HG03159 (cell line): Measurements from ENCODE around the gene ALG2.

Experiments used
- ATAC-seq: cut with Tn5 transposase; IDR thresholded peaks from one replicate; pipeline ENCODE4 v1.9.1; 2021; ENCODE audit warnings: mild to moderate bottlenecking, moderate library complexity; ENCODE audit not compliant: unreplicated experiment

ALG2 gene

DNA sequence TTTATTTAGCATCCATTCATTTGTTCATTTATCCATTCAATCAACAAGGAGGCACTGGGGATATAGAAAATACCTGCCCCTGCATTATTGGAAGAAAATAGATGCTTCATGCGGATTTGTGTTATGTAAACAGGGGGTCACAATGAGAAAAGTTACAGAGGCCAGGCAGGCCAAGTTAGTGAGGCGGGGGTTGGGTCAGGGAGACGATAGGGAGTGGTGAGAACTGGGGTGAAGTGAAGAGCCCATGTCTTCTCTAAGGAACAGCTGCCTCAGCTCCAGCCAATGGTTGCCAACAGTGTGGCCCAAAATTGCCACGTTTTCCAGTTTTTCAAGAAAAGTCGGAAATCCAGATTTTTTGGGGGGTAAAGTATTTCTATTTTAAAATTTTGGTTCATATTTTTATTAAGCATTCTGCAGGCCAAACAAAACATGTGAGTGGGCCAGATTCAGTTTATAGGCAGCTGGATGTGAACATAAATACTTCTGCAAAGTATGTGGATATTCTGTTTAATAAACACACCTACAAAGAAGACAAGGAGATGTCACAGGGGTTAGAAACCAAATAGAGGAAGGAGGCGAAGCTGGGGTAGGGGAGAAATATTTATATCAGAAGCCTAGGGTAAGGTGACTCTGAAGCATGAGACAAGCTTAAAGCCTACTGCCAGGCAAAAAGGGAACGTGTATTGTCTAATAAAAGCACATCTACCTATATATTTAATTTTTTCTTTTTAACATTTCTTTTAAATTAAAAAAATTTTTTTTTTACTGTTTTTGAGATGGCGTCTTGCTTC lies 44.0 kb downstream of the ALG2 start:
- ATAC-seq: no peak

DNA sequence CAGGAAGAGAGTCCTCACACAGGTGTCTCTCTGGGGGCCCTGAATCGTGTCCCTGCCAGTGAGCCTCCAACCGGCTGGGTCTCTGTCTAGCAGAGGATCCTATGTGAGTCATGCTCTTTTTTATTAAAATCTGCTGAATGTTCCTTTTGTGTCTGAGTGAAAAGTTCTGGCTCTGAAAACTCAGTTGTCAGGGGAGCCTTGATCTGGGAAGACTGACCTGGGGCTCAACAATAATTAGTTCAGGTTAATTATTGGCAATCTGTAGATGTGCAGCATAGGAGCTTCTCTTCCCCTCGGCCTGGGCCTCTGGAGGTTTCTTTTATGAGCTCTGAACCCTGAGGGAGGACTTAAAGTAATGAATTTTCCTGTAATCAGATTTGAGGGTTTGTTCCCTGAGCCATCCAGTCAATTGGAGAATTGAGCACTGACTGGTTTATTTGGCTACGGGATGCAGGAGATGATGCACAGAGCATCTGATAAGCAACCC lies 45.2 kb downstream of the ALG2 start:
- no peak for ATAC-seq

DNA sequence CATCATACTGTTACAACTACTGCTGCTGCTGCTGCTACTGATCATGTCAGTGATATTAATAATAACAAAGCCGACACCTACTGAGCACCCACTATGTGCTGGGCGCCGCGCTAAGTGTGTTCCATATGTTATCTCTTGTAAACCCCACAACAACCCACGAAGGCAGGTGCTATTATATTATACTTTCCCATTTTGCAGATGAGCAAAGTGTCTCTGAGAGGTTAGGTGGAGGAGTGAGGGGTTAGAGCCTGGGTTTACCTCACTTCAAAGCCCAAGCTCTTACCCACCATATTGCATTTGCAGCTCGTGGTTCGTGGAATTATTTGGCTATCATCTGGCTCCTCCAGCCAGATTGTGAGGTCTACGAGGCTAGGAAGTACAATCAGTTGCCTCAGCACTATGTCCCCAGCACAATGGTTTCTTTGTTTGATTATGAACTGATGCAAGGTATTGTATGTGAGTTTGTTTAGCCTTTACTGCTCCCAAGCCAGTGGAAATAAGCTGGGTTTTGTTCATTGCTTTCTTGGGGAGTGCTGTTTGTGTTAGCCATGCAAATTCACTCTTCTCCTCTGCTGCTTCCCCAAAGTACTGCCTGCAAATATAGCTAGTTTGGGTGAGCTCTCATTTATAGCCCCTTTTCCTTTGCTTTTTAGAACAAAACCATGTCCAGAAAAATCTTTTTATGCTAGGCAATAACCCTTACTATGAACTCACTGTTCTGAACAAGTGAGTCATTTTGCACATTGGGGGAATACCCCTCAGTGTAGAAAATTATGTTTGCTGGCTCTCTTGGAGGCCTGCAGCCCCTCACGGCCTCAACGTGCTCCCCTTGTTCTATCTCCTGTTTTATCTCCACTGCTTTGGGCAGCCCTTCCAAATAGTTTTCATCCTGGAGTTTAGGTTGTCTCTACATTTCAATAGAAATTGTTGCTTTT lies 47.9 kb downstream of the ALG2 start:
- peak; percentile 57 for ATAC-seq

DNA sequence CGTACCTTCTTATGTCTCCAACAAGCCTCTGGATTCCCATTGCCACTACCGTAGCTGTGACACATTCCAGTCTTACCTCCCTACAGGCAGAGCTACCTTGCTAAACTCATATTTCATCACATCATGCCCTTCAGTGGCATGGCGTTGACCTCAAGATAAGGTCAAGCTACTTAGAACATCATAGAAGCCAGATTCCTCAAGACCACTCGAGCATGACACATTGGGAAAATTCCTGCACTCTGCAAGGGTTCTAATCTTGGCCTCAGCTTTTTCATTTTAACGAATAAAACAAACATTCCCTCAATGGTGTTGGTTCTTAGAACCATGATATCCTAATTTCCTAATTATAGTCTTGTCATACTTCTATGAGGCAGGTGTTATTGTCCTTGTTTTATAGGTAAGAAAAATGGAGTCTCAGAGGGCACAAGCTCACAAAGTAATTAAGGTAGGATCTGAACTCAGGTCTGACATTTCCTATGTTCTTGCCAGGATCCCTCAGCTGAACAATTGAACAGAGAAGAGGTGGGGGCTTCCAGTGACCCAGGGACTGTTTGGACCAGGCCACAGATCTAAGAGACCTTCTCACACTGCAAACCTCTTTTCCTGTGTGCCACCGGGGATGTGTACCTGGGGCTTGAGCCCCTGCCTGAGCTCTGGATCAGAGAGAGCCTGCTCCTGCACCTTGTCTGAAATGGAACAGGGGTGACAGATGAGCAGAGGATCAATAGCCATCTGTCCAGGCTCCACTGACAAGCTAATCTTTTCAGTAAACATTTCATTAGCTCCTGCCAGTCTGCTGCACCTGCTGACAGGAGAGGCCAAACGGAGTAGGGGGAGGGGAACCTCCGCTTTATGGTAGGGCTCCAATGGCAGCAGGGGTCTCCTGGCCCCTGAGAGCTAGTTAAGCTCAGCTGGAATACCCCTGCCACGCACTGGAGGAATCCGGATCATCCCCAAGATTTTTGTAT lies 49.3 kb downstream of the ALG2 start:
- no peak for ATAC-seq

DNA sequence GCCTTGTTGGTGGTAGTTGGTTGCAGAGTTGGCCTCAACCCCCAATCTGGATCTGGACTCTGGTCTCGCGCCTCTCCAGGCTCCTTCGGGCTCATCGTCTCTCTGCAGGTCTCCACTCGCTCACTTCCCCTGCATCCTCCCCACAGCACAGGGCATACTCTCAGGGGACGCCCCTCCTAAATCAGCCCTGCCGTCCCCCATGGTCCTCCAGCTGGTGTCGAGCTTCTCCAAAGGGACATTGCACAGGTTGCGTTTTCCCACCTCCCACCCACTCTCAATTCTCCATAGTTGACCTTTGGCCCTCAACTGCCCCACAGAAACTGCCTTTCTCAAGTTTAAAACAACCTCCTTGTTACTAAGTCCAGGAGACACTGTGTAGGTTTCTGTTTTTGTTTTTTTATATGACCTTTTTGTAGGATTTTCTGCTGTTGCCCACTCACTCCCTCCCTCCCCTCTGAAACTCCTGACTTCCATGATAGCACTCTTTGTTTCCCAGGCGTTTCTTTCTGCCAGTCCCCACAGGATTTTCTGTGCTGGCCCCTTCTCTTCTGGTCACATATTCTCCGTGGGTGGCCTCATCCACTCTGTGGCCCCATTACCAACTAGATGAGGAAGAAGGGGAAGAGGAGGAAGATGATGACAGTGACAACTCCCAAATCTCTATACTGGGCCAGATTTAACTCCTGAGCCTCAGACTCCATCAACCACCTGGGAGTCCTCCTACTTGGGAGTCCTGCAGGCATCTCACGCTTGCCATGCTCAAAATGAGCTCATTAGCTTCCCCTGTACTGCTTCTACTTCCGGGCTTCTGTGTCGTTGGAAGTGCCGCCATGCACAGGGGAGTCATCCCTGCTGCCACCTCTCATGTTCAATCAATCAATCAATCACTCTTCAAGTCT lies 50.3 kb downstream of the ALG2 start:
- no peak for ATAC-seq

DNA sequence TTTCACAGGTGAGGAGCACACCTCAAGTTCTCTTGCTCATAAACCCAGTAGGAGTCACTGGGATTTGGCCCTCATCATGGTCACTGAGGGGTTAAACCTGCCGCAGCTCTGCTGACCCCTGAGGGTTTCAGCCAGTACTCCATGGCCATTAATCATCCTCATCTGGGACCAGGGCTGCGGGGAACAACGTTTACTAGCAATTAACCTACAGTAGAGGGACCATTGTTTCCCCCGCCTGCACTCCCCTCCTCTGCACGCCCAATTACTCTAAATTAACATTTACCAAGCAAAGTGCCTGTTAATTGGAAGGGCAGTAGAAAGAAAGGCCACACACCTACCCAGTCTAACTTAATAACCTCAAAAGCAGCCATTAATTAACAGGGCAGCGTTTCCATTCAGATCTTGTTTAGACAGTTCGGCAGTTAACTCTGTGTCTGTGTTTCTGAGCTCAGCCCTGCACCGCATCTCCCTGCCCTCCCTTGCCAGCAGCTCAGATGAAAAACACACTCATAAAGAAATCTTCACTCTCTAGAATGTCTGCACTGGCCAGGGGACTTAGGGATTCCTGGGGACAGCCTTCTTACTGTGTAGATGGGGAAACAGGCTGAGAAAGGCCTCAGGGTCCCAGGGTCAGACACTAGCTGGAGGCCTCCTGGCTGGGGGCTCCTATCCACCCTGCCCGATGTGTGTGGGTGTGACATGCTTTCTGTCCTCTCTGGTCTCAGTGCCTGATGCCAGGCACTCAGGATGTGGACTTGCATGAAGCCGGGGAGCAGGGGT lies 51.6 kb downstream of the ALG2 start:
- no peak for ATAC-seq

DNA sequence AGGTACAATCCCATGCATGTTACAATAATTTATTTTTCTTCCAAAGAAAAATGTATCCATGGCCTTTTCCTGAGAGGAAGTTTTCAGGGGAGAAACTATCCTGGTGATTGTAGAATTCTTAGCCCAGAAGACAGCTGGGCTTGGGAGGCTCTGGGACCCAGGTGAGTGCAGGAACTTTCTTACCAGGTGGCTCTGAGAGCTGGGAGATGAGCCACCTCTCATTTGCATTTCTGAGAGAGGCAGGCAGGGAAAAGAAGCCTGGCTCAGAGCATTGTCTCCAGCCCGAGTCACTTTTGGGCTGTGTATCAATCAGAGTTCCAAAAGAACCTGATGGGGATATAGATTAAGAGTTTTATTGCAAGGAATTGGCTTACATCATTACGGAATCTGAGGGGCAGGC lies 52.7 kb downstream of the ALG2 start:
- ATAC-seq: no peak

DNA sequence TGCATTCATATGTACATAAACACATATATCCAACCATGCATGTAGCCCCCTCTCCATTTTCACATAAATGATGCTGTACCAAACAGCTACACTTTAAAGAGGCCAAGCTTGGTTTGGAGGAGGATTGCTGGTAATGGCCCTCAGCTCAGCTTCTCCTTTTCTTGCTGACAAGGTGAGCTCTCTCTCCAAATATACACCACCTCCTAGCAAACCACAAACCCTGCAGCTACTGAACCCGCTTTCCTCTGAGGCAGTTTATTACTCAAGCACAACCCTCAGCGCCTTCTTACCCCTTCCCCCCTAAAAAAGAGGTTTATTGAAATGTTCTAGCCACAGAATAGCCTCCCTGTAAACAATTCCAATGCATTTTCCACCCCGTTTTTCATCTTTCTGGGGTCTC lies 54.0 kb downstream of the ALG2 start:
- ATAC-seq: no peak

DNA sequence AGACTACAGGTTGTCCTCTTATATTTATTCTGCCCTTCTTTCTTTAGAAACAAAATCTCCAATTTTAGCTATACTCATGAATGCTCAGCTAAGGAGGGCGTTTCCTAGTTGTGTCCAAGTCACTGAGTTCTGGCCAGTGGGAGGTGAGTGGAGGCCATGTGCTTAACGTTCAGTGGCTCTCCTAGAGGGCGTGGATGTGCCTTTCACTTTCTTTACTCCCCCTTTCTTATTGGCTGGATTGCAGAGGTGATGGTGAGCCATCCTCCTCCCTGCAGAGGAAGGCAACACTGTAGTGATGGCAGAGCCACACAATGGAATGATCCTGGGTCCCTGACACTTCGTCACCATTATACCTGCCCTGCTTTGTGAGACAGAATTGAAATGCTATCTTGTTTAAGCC lies 54.6 kb downstream of the ALG2 start:
- ATAC-seq: no peak
